NK-92 (cell line): ENCODE measurements around the gene PYGO2.

Source experiments
- DNase-seq: peaks from one replicate; lab custom pipeline; 2025; ENCODE audit not compliant: unreplicated experiment; lab: John Stamatoyannopoulos, UW

PYGO2 gene

DNA sequence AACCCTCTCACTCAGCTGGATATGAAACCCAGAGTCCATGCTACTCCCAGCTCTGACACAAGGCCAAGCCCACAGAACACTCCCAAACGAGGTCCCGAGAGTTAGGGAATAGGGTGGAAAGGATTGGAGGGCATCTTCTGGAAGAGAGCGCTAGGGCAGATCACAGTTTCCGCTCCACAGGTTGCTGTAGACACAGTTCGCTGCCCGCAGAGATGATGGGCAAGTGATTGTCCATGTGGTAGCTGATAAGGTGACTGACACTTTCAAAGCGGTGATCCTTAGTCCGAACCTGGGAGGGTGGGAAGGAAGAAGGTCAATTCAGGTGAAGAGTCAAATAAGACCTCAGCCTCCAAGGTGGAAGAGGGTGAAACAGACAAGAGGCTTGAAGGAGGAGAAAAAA, 2.1 kb upstream of the PYGO2 start:
- no peak for DNase-seq

DNA sequence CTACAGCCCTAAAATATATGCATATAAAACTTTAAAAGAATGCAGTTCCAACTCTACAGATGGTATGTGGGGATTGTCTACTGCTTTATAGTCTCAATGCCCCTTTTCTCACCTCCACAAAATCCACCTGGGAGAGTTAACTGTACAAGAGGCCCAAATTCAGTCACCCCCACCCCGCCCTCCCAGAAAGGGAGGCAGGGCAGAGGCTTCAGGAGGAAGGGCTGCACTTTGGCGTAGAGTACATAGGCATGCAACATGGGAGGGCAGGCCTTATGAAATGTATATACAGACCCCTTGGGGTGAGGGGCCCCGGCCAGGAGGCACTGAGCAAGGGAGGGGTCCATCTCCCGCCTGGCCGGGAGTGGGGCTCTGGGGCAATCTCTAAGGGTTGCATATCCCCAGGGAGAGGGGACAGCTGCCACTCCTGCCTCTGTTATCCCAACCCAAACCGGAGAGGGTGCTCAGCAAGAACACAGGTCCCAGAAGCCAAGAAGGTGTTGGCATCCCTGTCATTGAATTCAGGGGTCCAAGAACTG, 1.3 kb upstream of the PYGO2 start:
- DNase-seq = no peak

DNA sequence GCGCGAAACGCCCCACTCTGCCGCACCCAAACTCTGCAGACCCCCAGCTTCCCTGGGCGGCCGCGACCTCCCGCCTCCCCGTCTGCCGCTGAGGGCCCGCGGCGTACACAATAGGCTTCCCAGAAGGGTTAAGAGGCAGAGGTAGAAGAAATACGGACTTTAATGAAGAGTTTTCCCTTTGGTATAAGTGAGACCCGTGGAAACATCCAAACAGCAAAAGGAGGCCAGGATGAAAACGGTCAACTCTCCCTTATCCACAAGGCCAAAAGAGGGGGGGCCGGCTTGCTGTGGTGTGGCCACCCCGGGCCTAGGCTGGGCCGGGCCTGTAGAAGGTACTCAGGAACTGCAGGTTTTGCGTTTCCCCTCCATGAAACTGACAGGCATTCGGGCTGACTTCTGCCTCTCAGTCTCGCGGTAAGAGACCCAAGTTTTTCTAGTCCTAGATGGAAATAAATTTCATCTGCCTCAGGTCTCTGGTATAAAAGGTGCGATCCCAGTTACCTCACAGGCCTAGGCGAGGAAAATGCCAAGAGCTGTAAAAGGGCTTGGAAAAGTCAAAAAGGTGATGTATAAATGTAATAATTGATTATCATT, 671 bp upstream of the PYGO2 start:
- DNase-seq = no peak

DNA sequence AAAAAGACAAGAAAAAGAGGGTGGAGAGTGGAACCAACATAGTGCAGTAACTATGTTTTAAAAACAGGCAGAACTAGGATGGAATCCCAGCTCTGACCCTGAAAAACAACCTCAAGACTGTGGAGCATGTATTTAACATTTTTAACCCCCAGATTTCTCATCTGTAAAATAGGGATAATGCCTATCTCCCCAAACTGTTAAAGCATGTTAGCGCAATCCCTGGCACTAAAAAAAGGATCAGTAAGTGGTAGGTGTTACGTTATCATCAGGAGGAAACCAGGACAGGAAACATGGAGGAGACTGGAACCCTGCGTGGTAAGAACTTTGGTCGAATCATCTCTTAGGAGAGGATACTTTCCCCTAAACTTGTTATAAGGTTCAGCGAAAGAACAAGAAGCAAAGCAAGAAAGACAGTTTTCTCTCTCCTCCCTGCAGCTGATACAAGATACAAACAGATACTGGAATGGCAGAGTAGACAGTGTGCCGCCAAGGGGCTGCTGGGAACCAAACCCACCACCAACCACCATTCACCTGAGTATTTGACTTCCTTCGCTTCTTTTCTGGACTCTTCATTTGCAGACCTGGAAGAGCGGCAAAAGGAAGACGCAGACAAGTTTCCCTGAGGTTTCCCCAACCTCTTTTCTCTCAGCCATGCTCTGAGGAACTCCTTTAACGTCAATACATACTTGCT, 991 bp downstream of the PYGO2 start:
- no peak for DNase-seq

DNA sequence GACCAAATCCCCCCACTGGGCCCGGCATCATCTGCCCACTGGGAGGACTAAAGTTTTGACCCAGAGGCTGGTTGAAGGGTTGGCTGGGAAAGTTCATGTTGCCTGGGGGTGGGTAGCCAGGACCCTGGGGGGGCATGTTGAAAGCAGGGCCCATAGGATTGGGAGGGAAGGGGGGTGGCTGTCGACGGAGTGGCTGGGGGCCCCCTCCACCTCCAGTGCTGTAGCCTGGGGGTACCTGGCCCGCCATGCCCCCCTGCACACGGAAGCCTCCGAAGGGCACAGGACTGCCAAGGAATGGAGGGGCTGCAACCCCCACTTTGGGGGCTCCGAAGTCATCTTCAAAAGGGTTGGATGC, 2.2 kb downstream of the PYGO2 start:
- no peak for DNase-seq

DNA sequence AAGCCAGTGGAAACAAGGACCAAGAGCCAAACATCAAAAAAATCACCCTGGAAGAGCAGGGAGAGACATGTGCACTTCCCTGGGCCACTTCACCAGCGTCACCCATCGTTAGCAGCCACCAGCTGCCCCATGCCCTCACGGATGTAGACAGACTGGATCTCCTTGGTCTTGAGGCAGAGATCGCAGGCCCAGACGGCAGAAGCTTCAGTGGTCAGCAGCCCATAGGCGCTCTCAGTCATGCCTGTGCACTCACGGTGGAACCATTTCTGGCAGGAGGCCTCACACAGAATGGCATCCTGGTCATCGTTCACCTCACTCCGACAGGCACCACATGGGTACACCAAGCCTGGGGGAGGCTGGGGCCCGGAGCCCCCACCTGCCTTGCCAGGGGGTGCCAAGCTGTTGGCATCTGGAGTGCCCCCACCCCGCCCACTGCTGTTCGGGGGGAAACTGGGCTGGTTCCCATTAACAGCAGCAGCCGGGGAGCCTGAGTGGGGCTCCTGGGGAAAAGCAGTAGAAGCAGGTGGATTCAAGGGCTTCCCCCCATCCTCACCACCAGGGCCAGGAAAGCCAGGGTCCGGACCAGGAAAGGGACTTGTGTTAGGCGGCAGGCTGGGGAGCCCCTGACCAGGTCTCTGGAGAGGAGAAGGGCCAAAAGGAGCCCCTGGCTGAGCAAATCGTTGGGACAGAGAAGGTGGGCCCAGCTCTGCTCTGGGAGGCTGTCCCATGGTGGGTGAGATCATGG, 2.7 kb downstream of the PYGO2 start:
- no peak for DNase-seq

DNA sequence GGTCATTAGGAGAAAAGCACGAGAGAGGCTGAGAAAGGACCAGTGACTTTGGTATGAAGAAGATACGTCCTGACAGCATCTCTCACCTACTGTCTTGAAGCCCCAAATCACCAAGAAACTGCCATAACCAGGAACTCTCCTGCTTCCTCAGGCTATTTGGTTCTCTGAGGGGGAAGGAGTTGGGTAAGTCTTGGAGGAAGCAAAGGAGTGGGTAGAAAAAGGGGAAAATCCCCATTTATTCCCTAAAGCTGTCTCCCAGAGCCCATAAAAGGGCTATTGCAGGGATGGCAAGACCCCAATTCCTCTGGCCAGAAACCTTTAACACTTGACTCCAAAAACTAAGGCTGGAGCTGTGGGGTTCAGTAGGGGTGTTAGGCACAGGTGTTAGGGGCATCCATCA, 3.5 kb downstream of the PYGO2 start:
- no peak for DNase-seq

DNA sequence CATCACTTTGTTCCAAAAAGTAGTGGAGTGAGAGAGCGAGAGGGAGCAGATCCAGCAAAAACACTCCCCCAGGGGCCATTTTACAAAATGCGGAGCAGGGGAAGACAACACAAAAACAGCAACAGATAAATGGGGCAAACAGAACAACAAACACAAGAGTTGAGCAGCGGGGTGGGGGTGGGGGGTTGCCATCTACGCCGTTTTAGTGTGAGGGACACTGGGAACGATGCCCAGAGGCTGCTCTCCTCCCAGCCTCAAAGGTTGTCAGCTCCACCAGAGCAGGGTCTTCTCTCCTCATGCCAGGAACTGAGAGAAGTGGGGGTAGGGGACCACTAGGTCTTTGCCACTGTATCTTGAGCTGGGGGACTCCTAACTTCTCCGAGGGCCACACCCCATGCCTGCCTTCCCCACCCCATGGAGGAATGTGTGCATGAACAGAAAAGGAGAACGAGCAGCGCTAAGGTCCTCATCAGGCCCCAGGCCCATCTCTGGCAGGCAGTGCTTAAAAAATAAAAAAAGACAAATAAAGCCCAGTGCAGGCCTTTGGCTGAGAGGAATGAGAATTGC, 4.4 kb downstream of the PYGO2 start:
- no peak for DNase-seq

DNA sequence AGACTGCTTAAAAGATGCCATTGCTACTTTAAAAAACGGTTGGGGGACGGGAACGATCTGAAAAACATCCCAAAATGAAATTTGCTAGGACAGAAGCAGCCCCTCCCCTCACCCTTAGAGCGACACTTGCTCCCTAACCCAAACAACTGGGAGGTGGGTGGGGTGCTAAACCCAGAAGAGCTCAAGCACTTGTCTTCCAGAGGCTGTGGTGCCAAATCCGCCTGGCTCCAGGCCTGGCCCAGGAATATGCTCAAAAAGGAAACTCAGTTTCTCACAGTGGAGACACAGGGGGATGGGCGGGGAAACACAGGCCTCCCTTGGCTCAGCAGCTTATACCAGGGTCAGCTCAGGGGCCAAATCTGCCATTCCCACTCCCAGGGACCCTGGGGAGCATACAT, 5.0 kb downstream of the PYGO2 start:
- no peak for DNase-seq

DNA sequence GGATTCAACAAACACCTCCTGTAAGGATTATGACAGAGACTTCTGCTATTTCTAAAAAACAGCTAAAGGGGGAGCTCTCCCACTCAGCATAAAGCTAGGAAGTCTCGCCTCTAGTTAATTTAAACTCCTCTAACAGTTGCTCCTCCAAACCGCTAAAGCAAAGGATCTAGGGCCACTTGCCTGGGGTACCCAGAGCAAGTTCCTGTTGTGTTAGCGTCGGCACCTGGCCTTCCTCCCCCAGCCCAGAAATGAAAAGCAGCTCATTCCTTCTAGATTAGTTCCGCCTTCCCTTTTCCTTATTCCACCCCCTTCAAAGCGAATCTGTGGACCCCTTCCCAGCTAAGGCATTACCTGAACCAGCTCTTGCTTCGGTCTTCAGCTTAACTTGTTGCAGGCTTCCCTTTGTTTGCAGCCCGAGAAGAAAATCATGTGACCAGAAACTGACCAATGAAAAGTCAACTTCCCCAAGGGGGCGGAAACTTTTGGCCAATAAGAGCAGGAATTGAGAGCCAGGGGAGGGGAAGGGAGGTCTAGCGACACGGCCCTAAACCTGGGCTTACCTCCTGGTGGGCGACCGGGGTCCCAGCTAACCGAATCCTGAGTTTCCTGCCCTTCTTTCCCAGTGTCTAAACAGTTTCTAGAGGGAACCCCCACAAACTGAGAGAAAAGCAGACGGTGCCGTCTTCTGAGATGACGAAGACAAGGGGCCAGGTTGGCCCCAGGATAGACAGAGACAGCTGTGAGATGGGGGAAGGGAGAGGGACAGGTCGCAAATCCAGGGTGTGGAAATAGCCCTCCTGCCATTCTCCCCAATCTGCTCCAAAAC, 5.7 kb downstream of the PYGO2 start, which contains the start of gene PBXIP1:
PBXIP1 (minus strand) TSS at position 382 of the 826 bp plus-strand sequence. CDS start 2,378 bp downstream, outside the sequence.
- peak; percentile 25 for DNase-seq

DNA sequence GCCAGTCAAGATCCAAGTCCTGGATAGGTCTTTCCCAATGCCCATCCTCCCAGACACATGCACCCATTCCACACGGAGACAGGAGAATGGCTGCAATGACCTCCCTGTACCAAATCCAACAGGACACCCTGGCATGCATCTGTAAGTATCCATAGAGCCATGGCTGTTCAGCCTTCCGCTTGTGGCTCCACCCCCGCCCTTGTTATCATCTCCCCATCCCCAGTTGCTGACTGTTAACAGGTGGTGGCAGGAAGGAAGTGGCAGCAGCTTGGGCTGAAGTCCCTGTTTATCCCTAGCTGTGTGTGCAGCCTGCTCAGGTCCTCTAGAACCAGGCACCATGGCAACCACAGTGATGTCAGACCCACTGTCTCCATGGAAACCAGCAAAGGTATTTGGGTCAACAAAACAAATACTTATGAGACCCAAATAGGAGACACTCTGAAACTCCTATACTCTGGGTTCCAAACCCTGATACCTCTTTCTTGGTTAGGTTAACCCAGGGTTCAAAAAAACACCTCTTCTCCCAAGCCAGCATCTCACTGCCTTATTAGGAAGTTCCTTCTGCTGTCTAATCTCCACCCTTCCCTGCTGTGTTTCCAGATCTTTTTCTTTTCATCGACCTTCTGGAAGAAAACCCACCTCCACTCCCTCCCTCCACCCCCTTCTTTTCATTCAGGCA, 6.4 kb downstream of the PYGO2 start:
- peak; percentile 72 for DNase-seq

DNA sequence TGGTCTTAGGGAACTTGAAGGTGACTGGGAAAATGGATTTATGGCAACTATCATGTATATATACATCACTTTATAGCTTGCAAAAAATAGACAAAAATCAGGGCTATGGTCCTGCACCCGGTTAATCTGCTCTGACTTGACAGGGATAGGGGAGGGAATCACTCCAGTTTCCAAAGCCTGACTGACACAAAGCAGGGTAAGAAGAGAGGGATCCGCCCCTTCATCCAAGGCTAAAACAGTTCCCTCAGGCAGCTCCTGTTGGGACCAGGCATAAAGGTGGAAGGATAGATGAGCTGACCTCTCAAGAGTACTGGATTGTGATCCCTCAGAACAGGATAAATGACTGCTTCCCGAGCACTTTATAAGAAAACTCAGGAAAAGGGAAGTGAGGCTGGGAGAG, 7.0 kb downstream of the PYGO2 start:
- DNase-seq = no peak

DNA sequence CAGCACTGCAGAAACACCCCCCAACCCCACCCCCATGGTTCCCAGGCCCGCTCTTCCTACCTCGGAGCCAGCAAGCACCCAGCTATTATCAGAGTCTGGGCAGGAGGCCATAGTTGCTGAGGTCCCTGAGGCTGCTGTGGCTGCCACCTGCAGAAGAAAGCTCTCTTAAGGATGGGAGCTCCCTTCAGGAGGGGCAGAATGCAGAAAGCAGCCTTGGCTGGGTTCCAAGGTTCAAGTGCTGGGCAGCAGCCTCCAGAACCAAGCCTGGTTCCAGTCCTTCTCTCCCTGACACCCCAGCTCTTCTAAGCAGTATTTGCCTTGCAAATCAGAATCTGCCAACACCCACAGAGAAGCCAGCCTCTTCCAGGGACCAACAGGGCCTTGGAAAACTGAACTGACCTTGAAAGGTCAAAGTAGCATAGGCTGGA, 8.0 kb downstream of the PYGO2 start:
- DNase-seq = no peak

DNA sequence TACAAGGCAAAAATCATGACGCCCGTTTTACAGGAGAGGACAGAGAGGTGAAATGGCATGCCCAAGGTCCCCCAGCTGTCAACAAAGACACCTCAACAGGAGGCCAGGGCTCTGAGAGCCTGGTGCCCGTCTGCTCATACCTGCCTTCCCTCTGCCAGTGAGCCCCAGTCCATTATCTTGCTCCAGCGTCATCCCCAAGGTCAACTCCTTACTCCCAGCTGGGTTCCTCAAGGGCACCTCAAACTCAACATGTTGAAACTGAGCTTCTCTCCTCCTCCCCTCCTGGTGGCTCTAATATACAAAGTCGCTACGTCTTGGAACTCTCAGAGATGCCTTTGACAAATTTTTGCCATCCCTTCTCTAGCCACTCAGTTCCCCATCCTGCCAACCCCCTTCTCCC, 8.9 kb downstream of the PYGO2 start:
- no peak for DNase-seq

DNA sequence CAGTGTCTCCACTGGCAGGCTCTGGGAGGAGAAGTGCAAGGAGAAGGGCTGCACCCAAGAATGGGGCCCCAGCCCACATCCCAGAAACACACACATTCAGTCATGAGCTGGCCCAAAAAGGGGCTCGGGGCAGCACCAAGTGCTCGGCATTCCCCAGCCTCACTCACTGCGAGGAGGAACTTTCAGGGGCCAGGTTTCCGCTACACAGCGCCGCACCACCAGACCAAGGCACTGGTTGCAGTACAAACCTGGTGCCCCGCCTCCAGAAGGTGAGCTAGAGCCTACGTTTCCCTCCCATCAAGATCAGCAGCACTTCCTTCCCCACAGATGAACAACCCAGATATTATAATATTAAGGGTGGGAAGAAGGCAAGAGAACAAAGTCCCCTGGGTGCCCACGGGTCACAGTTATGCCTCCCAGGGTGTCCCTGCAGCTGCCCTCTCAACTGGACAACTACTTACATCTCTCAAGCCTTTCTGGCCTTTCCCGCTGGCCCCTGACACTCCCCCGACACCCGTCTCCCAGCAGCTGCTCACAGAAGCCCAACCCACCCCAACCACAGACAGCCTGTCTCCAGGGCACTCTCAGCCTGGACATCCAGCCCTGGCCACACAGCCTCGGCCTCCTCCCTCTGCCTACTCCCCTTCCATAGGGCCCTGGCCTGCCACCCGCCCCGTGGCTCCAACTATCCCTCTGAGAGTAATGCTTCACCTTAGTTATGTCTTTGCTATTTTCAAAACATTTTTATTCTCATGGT, 9.5 kb downstream of the PYGO2 start:
- DNase-seq = no peak

DNA sequence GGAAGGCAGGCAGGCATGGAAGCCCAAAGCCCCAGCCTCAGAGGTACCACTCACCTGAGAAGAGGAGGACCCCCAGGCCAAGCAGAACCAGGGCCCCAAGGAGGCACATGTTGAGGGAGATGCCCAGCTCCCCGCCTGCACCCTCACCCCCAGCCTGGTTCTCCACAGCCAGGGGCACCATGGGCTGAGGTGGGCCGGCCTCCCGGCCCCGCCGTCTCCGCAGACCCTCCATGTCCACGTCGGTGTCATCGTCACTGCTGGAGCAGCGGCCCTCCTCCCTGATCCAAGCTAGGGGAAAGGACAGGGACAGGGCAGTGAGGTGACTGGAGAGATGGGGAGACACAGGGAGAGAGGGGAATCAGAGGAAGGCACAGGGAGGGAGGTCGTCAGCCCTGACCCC, 13.5 kb downstream of the PYGO2 start:
- DNase-seq = no peak

DNA sequence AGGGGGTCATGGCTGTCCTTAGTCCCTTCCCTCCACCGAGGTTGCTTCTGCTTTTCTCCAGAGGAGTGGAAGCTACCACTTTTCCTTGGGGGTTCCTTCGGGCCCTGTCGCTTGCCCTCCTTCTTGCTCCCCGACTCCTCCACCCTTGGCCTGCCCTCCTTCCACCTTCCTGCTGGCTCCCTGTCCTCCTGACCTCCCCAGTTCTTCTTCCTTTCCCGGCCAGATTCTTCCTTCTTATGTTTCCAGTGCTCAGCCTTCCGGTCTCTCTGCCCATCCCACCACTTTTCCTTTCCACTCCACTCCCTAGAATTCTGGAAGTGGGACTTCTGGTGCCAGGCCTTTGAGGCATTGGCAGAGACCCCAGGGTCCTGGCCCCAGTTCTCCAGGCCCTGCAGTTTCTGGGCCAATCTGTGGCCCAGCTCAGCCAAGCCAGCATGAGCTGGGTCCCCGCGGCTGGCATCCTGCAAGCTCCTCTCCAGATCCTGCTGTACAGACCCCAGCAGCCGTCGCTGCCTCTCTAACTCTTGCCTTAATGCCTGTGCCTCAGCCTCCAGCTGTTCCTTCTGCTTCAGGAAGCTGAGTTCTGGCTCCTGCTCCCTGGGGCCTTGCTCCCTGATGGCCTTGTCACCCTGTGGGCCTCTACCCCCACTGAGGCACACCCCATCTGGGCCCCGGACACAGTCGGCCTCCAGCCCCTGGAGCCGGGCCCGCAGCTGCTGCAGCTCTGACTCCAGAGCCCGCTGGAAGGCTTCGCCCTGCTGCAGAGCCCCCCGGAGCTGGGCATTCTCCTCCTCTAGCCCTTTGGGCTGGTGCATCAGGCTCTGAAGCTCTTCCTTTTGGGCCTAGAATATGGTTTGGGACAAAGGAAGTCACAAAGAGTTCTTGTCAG, 15.4 kb downstream of the PYGO2 start:
- no peak for DNase-seq

DNA sequence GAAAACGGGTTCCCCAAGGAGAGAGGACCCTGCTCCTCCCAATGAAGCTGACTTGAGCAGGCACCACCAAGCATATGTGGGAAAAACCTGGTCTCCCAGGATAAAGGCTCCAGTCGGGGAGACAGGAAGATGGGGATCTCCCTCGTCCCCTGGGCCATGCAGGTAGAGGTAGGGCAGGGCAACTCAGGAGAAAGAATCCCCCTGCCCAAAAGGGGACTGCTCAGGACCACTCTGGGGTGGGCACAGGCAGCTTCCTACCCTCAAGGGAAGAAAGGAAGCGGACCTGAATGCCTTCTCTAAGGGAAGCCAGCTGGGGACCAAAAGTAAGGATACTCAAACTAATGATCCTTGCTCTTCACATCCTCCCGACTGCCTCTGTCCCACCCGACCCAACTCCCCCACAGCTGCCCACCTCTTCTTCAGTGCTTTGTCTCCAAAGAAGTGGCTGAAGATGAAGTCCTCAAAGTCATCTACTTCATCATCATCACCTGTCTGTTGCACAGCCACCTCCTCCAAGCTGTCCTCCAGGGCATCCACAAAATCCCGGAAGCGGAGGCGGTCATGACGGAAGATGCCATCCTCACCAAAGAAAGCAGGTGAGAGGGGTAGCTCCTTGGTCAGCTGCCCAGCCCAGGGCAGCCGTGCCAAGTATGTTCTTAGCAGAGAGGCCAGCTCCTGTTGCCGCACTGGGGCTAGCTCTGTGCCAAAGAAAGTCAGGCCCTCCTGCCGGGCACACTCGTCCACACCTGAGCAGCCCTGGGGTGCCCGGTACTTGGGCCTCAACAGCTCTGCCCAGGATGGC, 16.2 kb downstream of the PYGO2 start:
- no peak for DNase-seq
